ENCODE measurements around the gene GHSR. TPM values are rescaled to one million over a fixed set of nuclear protein-coding genes. Genes with fewer than 3 reads are reported as not detected.

The GHSR gene
- total RNA-seq, 4 donors from 2014 or later = not detected

GRCh38 chr3:172444821-172445220 lies 3.4 kb downstream of the GHSR start:
- in situ Hi-C loops (cut with MboI; ENCODE audit: low pct_ligation_motif_present in 1 of 4, low pct_unique_long_range_greater_than_20kb in 1 of 4, low sequenced_read_pairs in 3 of 4) (no loop called here), intact Hi-C loops (cut with DNase I; ENCODE audit: low total_unique reads) (no loop called here)
- no peak overlapping the region for H3K4me3 ChIP-seq
- peaks cover 69% of the 10 kb centered on the region for H3K27me3 ChIP-seq
- 84 to 86% methylated on average over 3 to 6 of the region's 6 CpGs for WGBS, 2 donors (ENCODE audit: low coverage in 1 of 2)
- TF ChIP-seq EP300 (IDR thresholded peaks at IDR 0.05; ENCODE audit: low read depth) (no peak), POLR2A (IDR thresholded peaks at IDR 0.05) (no peak), CTCF (IDR thresholded peaks at IDR 0.05) (no peak), POLR2AphosphoS5 (IDR thresholded peaks at IDR 0.05) (no peak)
- no peak overlapping the region for H3K27ac ChIP-seq
- peaks cover 0 to 8% (median 0%) of the 10 kb centered on the region in 4 donors for H3K4me1 ChIP-seq
- H3K36me3 ChIP-seq = no peaks in the 10 kb centered on the region
- H3K9me3 ChIP-seq = no peaks in the 10 kb centered on the region
- DNase-seq = no peak

GRCh38 chr3:172442606-172443005 lies 5.7 kb downstream of the GHSR start:
- H3K4me1 ChIP-seq = peaks cover 0 to 6% (median 3%) of the 10 kb centered on the region in 4 donors
- TF ChIP-seq POLR2A (IDR thresholded peaks at IDR 0.05) (no peak), POLR2AphosphoS5 (IDR thresholded peaks at IDR 0.05) (no peak), CTCF (IDR thresholded peaks at IDR 0.05) (no peak), EP300 (IDR thresholded peaks at IDR 0.05; ENCODE audit: low read depth) (no peak)
- H3K36me3 ChIP-seq = no peaks in the 10 kb centered on the region
- no peak for DNase-seq
- H3K27ac ChIP-seq = no peak overlapping the region
- intact Hi-C loops (cut with DNase I; ENCODE audit: low total_unique reads) (no loop called here), in situ Hi-C loops (cut with MboI; ENCODE audit: low pct_ligation_motif_present in 1 of 4, low pct_unique_long_range_greater_than_20kb in 1 of 4, low sequenced_read_pairs in 3 of 4) (no loop called here)
- 96 to 100% methylated on average over 1 of the region's 1 CpG for WGBS, 2 donors (ENCODE audit: low coverage in 1 of 2)
- H3K27me3 ChIP-seq = peaks cover 47% of the 10 kb centered on the region
- no peaks in the 10 kb centered on the region for H3K9me3 ChIP-seq
- no peak overlapping the region for H3K4me3 ChIP-seq

GRCh38 chr3:172441581-172441980 lies 6.7 kb downstream of the GHSR start:
- TF ChIP-seq EP300 (IDR thresholded peaks at IDR 0.05; ENCODE audit: low read depth) (no peak), POLR2A (IDR thresholded peaks at IDR 0.05) (no peak), CTCF (IDR thresholded peaks at IDR 0.05) (no peak), POLR2AphosphoS5 (IDR thresholded peaks at IDR 0.05) (no peak)
- no peak overlapping the region for H3K27ac ChIP-seq
- no peaks in the 10 kb centered on the region for H3K9me3 ChIP-seq
- no peak for DNase-seq
- in situ Hi-C loops (cut with MboI; ENCODE audit: low pct_ligation_motif_present in 1 of 4, low pct_unique_long_range_greater_than_20kb in 1 of 4, low sequenced_read_pairs in 3 of 4) = no loop called here
- H3K4me1 ChIP-seq = peaks cover 0 to 6% (median 5%) of the 10 kb centered on the region in 4 donors
- intact Hi-C loops (cut with DNase I; ENCODE audit: low total_unique reads) = no loop called here
- H3K36me3 ChIP-seq = no peaks in the 10 kb centered on the region
- H3K27me3 ChIP-seq = peaks cover 37% of the 10 kb centered on the region
- no peak overlapping the region for H3K4me3 ChIP-seq
- WGBS, 2 donors (ENCODE audit: low coverage in 1 of 2) = 79 to 84% methylated on average over 5 of the region's 5 CpGs

GRCh38 chr3:172438186-172438585 lies 10.1 kb downstream of the GHSR start:
- DNase-seq = no peak
- intact Hi-C loops (cut with DNase I; ENCODE audit: low total_unique reads) = no loop called here

More at GRCh38 chr3:172438186-172438585, 10.1 kb downstream of the GHSR start:
- H3K27ac ChIP-seq = no peak overlapping the region
- TF ChIP-seq POLR2A (IDR thresholded peaks at IDR 0.05) = no peak
- TF ChIP-seq EP300 (IDR thresholded peaks at IDR 0.05; ENCODE audit: low read depth) = no peak
- TF ChIP-seq CTCF (IDR thresholded peaks at IDR 0.05) = no peak
- TF ChIP-seq POLR2AphosphoS5 (IDR thresholded peaks at IDR 0.05) = no peak
- H3K27me3 ChIP-seq = peaks cover 11% of the 10 kb centered on the region
- peaks cover 0 to 6% (median 5%) of the 10 kb centered on the region in 4 donors for H3K4me1 ChIP-seq
- no peak overlapping the region for H3K4me3 ChIP-seq
- no peaks in the 10 kb centered on the region for H3K36me3 ChIP-seq
- peaks cover 0 to 2% of the 10 kb centered on the region in 2 donors for H3K9me3 ChIP-seq
- in situ Hi-C loops (cut with MboI; ENCODE audit: low pct_ligation_motif_present in 1 of 4, low pct_unique_long_range_greater_than_20kb in 1 of 4, low sequenced_read_pairs in 3 of 4) = no loop called here
- WGBS, 2 donors (ENCODE audit: low coverage in 1 of 2) = 22 to 33% methylated on average over 2 to 4 of the region's 4 CpGs
